Measurements from ENCODE around the gene DGLUCY. TPM values are rescaled to one million over a fixed set of nuclear protein-coding genes. Genes with fewer than 3 reads are reported as not detected.

The DGLUCY gene
- total and polyA plus RNA-seq, 7 donors: 20.4 to 135 (median 77.5) TPM

DNA sequence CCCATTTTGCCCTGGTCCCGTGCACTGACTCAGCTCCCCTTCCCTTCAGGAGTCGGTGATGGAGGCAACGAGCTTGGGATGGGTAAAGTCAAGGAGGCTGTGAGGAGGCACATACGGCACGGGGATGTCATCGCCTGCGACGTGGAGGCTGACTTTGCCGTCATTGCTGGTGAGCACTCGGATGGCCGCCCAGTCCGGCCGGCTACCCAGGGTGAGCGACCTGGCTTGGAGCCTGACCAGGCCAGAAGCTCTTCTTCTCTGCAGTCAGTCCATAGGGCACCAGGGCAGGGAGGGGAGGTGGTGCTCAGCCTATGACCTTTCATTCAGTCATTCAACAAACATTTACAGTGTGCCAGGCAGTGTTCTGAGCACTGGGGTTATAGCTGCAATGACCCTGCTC is 90.8 kb downstream of the DGLUCY start:
- H3K4me3 ChIP-seq: no peak overlapping the region
- no peak for DNase-seq
- H3K27ac ChIP-seq: no peak overlapping the region
- H3K27me3 ChIP-seq (ENCODE audit: insufficient read depth in 3 of 3, low read length in 2 of 3): no peaks in the 10 kb centered on the region
- no peaks in the 10 kb centered on the region for H3K4me1 ChIP-seq
- WGBS, 3 donors: 95 to 97% (median 96%) methylated on average over 14 of the region's 14 CpGs
- intact Hi-C loops (cut with DNase I): no loop called here
- TF ChIP-seq, protein P1, sequence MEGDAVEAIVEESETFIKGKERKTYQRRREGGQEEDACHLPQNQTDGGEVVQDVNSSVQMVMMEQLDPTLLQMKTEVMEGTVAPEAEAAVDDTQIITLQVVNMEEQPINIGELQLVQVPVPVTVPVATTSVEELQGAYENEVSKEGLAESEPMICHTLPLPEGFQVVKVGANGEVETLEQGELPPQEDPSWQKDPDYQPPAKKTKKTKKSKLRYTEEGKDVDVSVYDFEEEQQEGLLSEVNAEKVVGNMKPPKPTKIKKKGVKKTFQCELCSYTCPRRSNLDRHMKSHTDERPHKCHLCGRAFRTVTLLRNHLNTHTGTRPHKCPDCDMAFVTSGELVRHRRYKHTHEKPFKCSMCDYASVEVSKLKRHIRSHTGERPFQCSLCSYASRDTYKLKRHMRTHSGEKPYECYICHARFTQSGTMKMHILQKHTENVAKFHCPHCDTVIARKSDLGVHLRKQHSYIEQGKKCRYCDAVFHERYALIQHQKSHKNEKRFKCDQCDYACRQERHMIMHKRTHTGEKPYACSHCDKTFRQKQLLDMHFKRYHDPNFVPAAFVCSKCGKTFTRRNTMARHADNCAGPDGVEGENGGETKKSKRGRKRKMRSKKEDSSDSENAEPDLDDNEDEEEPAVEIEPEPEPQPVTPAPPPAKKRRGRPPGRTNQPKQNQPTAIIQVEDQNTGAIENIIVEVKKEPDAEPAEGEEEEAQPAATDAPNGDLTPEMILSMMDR (IDR thresholded peaks at IDR 0.05): no peak
- peaks cover 5 to 100% of the 10 kb centered on the region in 2 donors for H3K36me3 ChIP-seq (ENCODE audit: insufficient read depth in 1 of 2, low read depth in 1 of 2)
- H3K9me3 ChIP-seq: no peaks in the 10 kb centered on the region
- no peak for ATAC-seq

GRCh38 chr14:91205459-91205858 is 91.6 kb downstream of the DGLUCY start:
- Histone ChIP-seq H3K9me3 (peaks cover 5% of the 10 kb centered on the region), H3K4me3 (no peak overlapping the region), H3K36me3 (ENCODE audit: insufficient read depth in 1 of 2, low read depth in 1 of 2) (peaks cover 9 to 100% of the 10 kb centered on the region in 2 donors), H3K27ac (no peak overlapping the region), H3K27me3 (ENCODE audit: insufficient read depth in 3 of 3, low read length in 2 of 3) (no peaks in the 10 kb centered on the region), H3K4me1 (no peaks in the 10 kb centered on the region)
- intact Hi-C loops (cut with DNase I): no loop called here
- no peak for ATAC-seq
- TF ChIP-seq, protein P1 (IDR thresholded peaks at IDR 0.05): no peak
- 78 to 80% (median 80%) methylated on average over 7 of the region's 7 CpGs for WGBS, 3 donors
- no peak for DNase-seq

- ATAC-seq: no peak
- H3K4me3 ChIP-seq: no peak overlapping the region
- no peak for DNase-seq
- H3K36me3 ChIP-seq (ENCODE audit: insufficient read depth in 1 of 2, low read depth in 1 of 2): peaks cover 9 to 100% of the 10 kb centered on the region in 2 donors
- H3K9me3 ChIP-seq: peaks cover 8% of the 10 kb centered on the region
- no peak overlapping the region for H3K27ac ChIP-seq
- intact Hi-C loops (cut with DNase I): no loop called here
- H3K4me1 ChIP-seq: no peaks in the 10 kb centered on the region
- no peaks in the 10 kb centered on the region for H3K27me3 ChIP-seq (ENCODE audit: insufficient read depth in 3 of 3, low read length in 2 of 3)
- TF ChIP-seq, protein P1 (IDR thresholded peaks at IDR 0.05): no peak
- 84 to 95% (median 90%) methylated on average over 3 of the region's 3 CpGs for WGBS, 3 donors
Observed at GRCh38 chr14:91207008-91207407, 93.1 kb downstream of the DGLUCY start.

- 97 to 99% (median 98%) methylated on average over 2 of the region's 2 CpGs for WGBS, 3 donors
- TF ChIP-seq, protein P1 (IDR thresholded peaks at IDR 0.05): no peak
- no peak for ATAC-seq
- no peaks in the 10 kb centered on the region for H3K27me3 ChIP-seq (ENCODE audit: insufficient read depth in 3 of 3, low read length in 2 of 3)
- H3K27ac ChIP-seq: no peak overlapping the region
- intact Hi-C loops (cut with DNase I): no loop called here
- H3K4me3 ChIP-seq: no peak overlapping the region
- DNase-seq: no peak
- peaks cover 8% of the 10 kb centered on the region for H3K9me3 ChIP-seq
- H3K36me3 ChIP-seq (ENCODE audit: insufficient read depth in 1 of 2, low read depth in 1 of 2): peaks cover 6 to 97% of the 10 kb centered on the region in 2 donors
- no peaks in the 10 kb centered on the region for H3K4me1 ChIP-seq
Observed at GRCh38 chr14:91211017-91211416, 97.1 kb downstream of the DGLUCY start.

DNA sequence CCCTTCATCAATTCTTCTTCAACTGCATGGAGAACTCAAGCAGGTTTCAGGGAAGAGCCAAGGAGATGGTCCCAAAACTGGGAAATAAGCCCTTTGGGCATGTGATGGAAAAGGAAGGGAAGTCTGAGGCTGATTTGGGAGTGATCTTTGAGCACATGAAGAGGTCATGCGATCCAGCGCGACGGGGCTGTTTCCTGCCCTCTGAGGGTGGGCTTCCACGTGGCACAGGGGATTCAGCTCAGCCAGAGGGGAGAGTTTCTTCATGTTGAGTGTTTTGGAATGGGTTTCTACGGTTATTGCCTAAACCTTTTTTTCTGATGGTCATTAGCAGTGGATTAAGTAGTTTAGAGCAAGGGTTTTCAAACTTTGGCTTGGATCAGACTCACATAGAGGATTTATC is 100.4 kb downstream of the DGLUCY start:
- intact Hi-C loops (cut with DNase I): no loop called here
- H3K4me3 ChIP-seq: no peak overlapping the region
- no peak for DNase-seq
- WGBS, 3 donors: 79 to 80% (median 80%) methylated on average over 6 of the region's 6 CpGs
- no peak overlapping the region for H3K27ac ChIP-seq
- peaks cover 4 to 95% of the 10 kb centered on the region in 2 donors for H3K36me3 ChIP-seq (ENCODE audit: insufficient read depth in 1 of 2, low read depth in 1 of 2)
- peaks cover 8% of the 10 kb centered on the region for H3K9me3 ChIP-seq
- TF ChIP-seq, protein P1 (IDR thresholded peaks at IDR 0.05): no peak
- H3K4me1 ChIP-seq: no peaks in the 10 kb centered on the region
- ATAC-seq: no peak
- no peaks in the 10 kb centered on the region for H3K27me3 ChIP-seq (ENCODE audit: insufficient read depth in 3 of 3, low read length in 2 of 3)
